Skeletal muscle satellite cell (primary cell): Measurements from ENCODE around the gene GRK4.

ENCODE experiments used
- H3K27me3 ChIP-seq: 2 replicates; pipeline ENCODE4 v1.7.0; 2013; ENCODE audit warnings: low read length; ENCODE audit not compliant: control insufficient read depth, insufficient read depth
- H3K36me3 ChIP-seq: 2 replicates; pipeline ENCODE4 v1.7.0; 2013; ENCODE audit warnings: mild to moderate bottlenecking, control low read depth, low read length; ENCODE audit not compliant: insufficient read depth
- H3K4me1 ChIP-seq: 2 replicates; pipeline ENCODE4 v1.7.0; 2013; ENCODE audit warnings: low read length; ENCODE audit not compliant: control insufficient read depth, insufficient read depth
- H3K4me2 ChIP-seq: 2 replicates; pipeline ENCODE4 v1.7.0; 2013; ENCODE audit warnings: mild to moderate bottlenecking, low read length
- H3K4me3 ChIP-seq: 2 replicates; pipeline ENCODE4 v1.7.0; 2013; ENCODE audit warnings: low read length
- H3K9ac ChIP-seq: 2 replicates; pipeline ENCODE4 v1.7.0; 2013; ENCODE audit warnings: mild to moderate bottlenecking, low read depth, low read length, moderate library complexity
- H3K9me3 ChIP-seq: replicated peaks from 2 replicates; pipeline ENCODE4 v1.7.0; 2013; ENCODE audit warnings: mild to moderate bottlenecking, control low read depth, low read length

Gene GRK4

DNA sequence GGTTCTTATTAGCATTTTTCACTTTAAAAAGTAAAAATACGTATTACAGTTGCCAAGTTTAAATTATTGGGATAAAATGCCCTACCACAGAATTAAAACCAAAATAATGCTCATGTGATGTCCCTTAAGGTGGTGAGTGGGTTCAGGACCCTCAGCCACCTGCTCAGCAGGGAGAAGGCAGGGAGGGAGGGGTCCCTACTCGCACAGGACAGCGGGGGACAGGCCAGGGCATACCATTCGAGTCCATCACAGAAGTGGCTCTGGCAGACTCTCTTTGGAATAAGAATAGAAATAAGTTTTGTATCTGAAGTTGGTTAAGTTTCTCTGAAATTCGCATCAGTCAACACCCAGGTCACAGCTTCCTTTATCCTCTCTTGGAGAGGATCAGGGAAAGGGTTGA lies 37.9 kb upstream of the GRK4 start:
- Histone ChIP-seq H3K4me1 (peaks cover 4% of the 10 kb centered on the region), H3K4me2 (no peak overlapping the region), H3K9ac (no peak overlapping the region), H3K9me3 (no peaks in the 10 kb centered on the region), H3K27me3 (no peaks in the 10 kb centered on the region), H3K36me3 (peaks cover 69% of the 10 kb centered on the region), H3K4me3 (no peak overlapping the region)

DNA sequence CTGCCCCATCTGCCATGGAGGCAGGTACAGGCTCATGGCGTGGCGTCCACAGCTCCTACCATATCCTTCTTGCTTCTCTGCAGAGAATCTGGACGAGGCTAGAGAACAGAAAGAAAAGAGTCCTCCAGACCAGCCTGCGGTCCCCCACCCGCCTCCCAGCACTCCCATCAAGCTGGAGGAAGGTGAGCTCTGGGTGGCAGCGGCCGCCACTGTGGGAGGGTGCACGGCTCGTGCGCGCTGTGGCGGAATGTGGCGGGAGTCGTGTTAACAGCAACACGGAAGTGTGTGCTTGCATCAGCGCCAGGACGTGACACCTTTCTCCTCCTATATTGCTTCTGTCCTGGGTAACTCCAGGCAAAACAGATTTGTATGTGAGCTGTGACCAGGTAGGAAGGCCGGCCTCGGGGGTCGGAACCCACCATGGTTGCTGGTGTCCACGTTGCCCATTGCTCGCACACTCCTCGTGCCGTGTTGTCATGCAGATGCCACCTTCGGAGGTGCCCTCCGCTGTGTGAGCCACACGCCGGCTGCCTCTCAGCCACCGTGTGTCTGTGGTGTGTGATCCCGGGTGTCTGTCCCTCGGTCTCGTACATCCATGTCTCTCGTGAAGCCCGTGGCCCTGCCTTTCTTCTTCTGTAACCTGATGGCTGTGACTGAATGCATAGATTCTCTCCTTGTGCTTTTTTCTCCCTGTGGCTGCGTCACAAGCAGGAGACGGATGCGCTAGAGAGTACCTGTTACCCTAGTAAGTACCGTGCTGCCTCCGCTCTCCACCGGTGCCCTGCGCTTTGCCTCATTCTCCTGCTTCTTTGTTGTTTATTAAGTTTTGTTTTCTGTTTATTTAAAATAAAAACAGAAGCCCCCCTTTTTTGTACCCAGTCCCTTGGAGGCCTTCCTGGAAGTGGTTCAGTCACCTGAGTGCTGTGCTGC lies 37.2 kb upstream of the GRK4 start:
- H3K4me1 ChIP-seq = peaks cover 4% of the 10 kb centered on the region
- H3K27me3 ChIP-seq = no peaks in the 10 kb centered on the region
- H3K9ac ChIP-seq = no peak overlapping the region
- H3K9me3 ChIP-seq = no peaks in the 10 kb centered on the region
- peaks cover 76% of the 10 kb centered on the region for H3K36me3 ChIP-seq
- no peak overlapping the region for H3K4me3 ChIP-seq
- no peak overlapping the region for H3K4me2 ChIP-seq

DNA sequence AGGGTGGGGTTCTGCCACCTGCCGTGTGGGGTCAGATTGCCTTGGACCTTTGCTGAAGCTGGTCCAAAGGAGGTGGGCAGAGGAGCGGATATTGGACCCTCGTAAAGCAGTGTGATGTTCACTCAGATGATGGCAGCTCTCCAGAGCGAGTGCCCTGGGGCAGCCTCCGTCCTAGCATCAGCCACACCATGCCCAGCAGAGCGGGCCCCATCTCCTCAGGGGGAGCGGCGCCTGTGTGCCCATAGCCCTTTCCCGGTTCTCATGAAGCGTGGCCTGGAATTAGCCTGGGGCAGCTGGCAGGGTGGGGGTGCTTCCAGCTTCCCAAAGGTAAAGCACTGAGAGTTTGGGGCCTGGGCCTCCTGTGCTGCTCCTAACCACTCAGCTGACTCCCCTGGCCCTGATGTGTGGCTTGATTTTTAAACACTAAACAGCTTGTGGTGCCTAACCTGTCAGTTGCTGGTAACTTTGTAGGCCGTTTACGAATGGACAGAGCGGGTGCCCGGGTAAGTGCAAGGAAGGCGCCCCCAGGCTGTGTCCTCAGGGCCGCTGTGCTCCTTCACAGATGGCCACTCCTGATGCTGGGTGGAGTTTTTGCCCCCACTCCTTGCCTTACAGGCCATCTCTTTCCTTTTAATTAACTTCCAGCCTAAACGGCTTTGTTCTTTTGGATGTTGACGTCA lies 36.2 kb upstream of the GRK4 start:
- Histone ChIP-seq H3K4me2 (no peak overlapping the region), H3K36me3 (peaks cover 86% of the 10 kb centered on the region), H3K4me3 (no peak overlapping the region), H3K4me1 (peaks cover 6% of the 10 kb centered on the region), H3K9me3 (no peaks in the 10 kb centered on the region), H3K9ac (no peak overlapping the region), H3K27me3 (no peaks in the 10 kb centered on the region)

DNA sequence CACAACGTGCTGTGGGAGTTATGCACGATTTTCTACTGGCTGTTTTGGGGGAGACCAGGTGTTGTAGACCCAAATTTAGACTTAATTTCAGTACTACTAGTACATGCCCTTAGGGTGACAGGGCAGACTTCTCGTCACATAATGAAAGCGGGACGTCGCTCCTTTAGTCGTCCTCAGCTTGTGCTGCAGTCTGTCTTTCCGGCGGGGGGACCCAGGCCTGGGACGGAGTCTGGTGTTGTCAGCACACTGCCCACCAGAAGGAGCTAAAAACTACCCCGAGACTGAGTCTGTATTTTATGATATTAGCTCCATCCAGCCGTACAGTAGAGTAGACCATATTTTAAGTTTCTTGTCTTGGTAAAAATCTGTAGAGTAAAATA lies 35.7 kb upstream of the GRK4 start:
- H3K4me3 ChIP-seq = no peak overlapping the region
- H3K4me2 ChIP-seq = no peak overlapping the region
- no peaks in the 10 kb centered on the region for H3K9me3 ChIP-seq
- H3K27me3 ChIP-seq = no peaks in the 10 kb centered on the region
- H3K36me3 ChIP-seq = peaks cover 88% of the 10 kb centered on the region
- H3K4me1 ChIP-seq = peaks cover 11% of the 10 kb centered on the region
- no peak overlapping the region for H3K9ac ChIP-seq

DNA sequence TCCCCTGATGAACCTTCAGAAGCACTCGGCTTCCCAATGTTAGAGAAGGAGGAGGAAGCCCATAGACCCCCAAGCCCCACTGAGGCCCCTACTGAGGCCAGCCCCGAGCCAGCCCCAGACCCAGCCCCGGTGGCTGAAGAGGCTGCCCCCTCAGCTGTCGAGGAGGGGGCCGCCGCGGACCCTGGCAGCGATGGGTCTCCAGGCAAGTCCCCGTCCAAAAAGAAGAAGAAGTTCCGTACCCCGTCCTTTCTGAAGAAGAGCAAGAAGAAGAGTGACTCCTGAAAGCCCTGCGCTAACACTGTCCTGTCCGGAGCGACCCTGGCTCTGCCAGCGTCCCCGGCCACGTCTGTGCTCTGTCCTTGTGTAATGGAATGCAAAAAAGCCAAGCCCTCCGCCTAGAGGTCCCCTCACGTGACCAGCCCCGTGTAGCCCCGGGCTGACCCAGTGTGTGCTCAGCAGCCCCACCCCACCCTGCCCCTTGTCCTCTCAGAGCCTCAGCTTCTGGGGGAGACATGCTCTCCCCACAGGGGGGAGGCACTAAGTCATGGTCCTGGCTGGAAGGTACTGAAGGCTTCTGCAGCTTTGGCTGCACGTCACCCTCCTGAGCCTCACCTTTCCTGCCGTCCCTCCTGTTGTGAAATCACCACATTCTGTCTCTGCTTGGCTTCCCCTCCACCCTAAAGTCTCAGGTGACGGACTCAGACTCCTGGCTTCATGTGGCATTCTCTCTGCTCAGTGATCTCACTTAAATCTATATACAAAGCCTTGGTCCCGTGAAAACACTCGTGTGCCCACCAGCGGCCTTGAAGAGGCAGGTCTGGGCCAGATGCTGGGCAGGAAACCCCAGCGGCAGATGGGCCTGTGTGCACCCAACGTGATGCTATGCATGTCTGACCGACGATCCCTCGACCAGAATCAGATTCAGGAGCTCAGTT lies 34.9 kb upstream of the GRK4 start:
- H3K4me1 ChIP-seq = peaks cover 15% of the 10 kb centered on the region
- H3K36me3 ChIP-seq = peaks cover 85% of the 10 kb centered on the region
- no peaks in the 10 kb centered on the region for H3K9me3 ChIP-seq

DNA sequence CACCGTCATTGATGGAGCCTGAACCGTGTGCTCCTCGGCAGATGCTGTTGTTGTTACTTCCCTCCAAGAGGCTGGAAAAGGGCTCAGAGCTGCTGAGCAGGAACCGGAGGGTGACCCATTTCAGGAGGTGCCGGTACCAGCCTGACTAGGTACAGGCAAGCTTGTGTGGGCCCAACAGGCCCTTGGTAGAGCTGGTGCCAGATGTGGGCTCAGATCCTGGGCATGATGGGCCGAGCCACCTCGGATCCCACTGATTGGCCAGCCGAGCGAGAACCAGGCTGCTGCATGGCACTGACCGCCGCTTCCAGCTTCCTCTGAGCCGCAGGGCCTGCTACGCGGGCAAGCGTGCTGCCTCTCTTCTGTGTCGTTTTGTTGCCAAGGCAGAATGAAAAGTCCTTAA lies 33.9 kb upstream of the GRK4 start:
- Histone ChIP-seq H3K9me3 (no peaks in the 10 kb centered on the region), H3K9ac (no peak overlapping the region), H3K4me1 (peaks cover 18% of the 10 kb centered on the region), H3K36me3 (peaks cover 76% of the 10 kb centered on the region), H3K27me3 (no peaks in the 10 kb centered on the region), H3K4me2 (no peak overlapping the region), H3K4me3 (no peak overlapping the region)

More for the DNA sequence above, 34.9 kb upstream of the GRK4 start:
- Histone ChIP-seq H3K9ac (no peak overlapping the region), H3K4me3 (no peak overlapping the region), H3K27me3 (no peaks in the 10 kb centered on the region), H3K4me2 (no peak overlapping the region)

DNA sequence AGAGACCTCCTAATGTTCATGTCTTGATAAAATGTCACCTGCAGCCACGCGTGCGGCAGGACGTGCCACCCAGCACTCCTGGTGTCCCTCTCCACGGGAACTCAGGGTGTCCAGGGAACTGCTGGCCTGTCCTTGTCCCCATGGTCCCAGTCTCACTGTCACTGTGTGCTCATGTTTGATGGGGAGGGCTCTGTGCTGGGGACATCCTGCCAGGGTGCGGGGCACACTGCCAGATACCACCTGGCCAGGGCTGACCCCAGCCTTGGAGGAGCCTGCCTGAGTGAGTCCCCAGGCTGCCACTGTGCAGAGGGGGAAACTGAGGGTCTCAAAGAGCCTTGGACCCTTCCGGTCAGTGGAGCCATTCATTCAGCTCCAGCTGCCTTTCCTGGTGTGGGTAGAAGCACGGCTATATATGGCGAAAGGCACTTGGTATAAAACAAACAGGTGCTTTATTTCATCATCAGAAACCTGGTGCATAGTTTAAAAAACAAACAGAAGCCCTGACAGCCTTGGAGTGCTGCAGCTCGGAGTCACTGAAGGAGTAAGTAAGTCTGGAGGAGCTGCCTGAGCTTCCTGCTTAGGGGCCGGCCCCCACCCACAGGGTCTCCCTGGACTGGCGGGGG lies 33.1 kb upstream of the GRK4 start:
- H3K36me3 ChIP-seq = peaks cover 69% of the 10 kb centered on the region
- H3K4me2 ChIP-seq = no peak overlapping the region
- H3K4me3 ChIP-seq = no peak overlapping the region
- H3K27me3 ChIP-seq = no peaks in the 10 kb centered on the region
- peaks cover 18% of the 10 kb centered on the region for H3K4me1 ChIP-seq
- H3K9ac ChIP-seq = no peak overlapping the region
- no peaks in the 10 kb centered on the region for H3K9me3 ChIP-seq

DNA sequence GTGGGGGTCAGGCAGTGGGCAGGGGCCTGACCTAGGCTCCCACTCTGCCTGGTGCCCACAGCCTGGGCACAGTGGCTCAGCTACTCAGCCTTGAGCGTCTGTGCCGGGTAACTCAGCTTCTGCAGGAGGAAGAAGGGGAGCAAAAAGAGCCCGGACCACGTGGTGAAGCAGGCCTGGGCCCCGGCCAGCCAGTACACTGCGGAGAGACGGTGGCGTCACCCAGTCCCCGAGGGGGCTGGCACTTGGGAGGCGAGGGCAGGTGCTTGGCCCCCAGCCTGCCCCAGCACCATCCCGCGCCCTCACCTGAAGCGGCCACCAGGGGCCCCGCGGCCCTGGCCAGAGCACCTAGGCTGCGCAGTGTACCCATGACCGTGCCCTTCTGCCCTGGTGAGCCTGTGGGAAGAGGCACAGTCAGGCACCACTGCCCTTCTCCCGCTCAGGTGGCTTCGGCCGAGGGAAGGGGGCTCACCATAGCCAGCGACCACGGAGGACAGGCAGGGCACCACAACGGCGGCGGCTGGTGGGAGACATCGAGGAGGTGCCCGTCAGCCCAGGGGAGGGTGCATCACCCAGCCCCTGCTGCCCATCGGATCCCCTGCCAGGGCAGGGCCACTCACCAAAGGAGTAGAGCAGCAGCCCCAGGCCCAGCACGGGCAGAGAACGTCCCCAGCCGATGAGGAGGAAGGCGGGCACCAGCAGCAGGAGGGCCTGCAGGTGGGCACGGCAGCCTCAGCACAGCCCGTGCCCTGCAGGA lies 32.4 kb upstream of the GRK4 start:
- H3K4me1 ChIP-seq = peaks cover 24% of the 10 kb centered on the region
- H3K9me3 ChIP-seq = no peaks in the 10 kb centered on the region
- no peak overlapping the region for H3K4me3 ChIP-seq
- peaks cover 64% of the 10 kb centered on the region for H3K36me3 ChIP-seq
- no peak overlapping the region for H3K9ac ChIP-seq
- no peaks in the 10 kb centered on the region for H3K27me3 ChIP-seq
- no peak overlapping the region for H3K4me2 ChIP-seq

DNA sequence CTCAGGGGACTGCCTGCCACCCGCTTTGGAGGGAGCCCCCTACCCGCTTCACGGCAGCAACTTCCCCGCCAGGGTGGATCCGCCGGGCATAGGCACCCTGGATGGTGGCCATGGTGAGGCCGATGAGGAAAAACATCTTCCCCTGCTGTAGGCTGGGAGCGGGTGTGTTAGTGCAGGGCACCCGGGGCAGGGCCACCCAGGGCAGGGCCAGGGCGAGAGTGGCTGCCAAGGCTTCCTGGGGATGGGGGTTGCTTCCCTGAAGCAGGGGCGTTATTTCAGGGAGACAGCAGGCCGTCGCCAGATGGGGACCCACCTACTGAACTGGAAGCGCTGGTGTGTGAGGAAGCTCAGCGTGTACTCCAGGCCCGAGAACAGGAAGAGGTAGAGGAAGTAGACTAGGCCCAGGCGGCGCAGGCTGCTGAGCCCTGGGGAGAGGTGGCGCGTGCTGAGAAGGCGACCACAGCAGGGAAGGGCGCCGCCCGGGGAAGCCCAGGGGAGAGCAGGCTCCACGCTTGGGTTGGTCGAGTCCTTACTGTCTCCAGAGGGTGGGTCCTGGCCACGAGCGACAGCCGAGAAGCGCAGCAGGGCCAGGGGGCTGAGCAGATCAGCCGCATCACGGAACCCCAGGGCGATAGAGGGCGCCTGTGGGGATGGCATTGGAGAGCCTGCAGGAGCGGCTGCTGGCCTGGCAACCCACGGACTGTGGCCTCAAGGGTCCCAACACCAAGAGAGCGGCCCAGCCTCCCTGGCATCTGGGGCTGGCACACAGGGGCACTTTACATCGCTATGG lies 31.7 kb upstream of the GRK4 start:
- H3K36me3 ChIP-seq = peaks cover 56% of the 10 kb centered on the region
- H3K4me1 ChIP-seq = peaks cover 32% of the 10 kb centered on the region
- no peaks in the 10 kb centered on the region for H3K9me3 ChIP-seq
- H3K27me3 ChIP-seq = no peaks in the 10 kb centered on the region
- no peak overlapping the region for H3K9ac ChIP-seq
- peak overlapping the region; percentile 93 for H3K4me2 ChIP-seq
- no peak overlapping the region for H3K4me3 ChIP-seq
